GM06990 (cell line): ENCODE data around the gene GALNT9.

Source experiments
- DNase-seq: peaks from one replicate; pipeline ENCODE4 v3.0.0-alpha.2; 2011; ENCODE audit not compliant: insufficient read length; ENCODE audit errors: extremely low read depth
- H3K27me3 ChIP-seq: replicated peaks from 2 replicates; pipeline ENCODE4 v1.6.0; 2011; ENCODE audit warnings: low read length; ENCODE audit not compliant: control insufficient read depth, insufficient read depth
- H3K36me3 ChIP-seq: 2 replicates; pipeline ENCODE4 v1.5.1; 2011; ENCODE audit warnings: low read length; ENCODE audit not compliant: control insufficient read depth, insufficient read depth
- H3K4me3 ChIP-seq: replicated peaks from 2 replicates; pipeline ENCODE4 v1.5.1; 2011; ENCODE audit warnings: low read depth, mild to moderate bottlenecking, control low read depth, low read length
- CTCF ChIP-seq: IDR thresholded peaks from 2 replicates; pipeline ENCODE4 v1.5.1; 2011; ENCODE audit warnings: low read length, control low read depth, mild to moderate bottlenecking, inconsistent platforms; ENCODE audit not compliant: insufficient read depth, poor library complexity, severe bottlenecking

Gene GALNT9

GRCh38 chr12:132343294-132344004, 14.1 kb upstream of the GALNT9 start:
- H3K27me3 ChIP-seq: no peaks in the 10 kb centered on the region
- no peak overlapping the region for H3K4me3 ChIP-seq
- no peak for DNase-seq
- H3K36me3 ChIP-seq: no peaks in the 10 kb centered on the region
- TF ChIP-seq CTCF: no peak

- Histone ChIP-seq H3K4me3 (no peak overlapping the region), H3K36me3 (no peaks in the 10 kb centered on the region), H3K27me3 (no peaks in the 10 kb centered on the region)
- TF ChIP-seq CTCF: no peak
- no peak for DNase-seq
Observed at GRCh38 chr12:132342251-132343227, 13.2 kb upstream of the GALNT9 start.

- DNase-seq: no peak
- TF ChIP-seq CTCF: no peak
- no peaks in the 10 kb centered on the region for H3K27me3 ChIP-seq
- no peak overlapping the region for H3K4me3 ChIP-seq
- H3K36me3 ChIP-seq: no peaks in the 10 kb centered on the region
Observed at GRCh38 chr12:132341318-132342050, 12.1 kb upstream of the GALNT9 start.

- Histone ChIP-seq H3K4me3 (no peak overlapping the region), H3K36me3 (no peaks in the 10 kb centered on the region), H3K27me3 (no peaks in the 10 kb centered on the region)
- no peak for DNase-seq
- no peak for TF ChIP-seq CTCF
Observed at GRCh38 chr12:132340266-132341035, 11.1 kb upstream of the GALNT9 start.

- DNase-seq: no peak
- Histone ChIP-seq H3K4me3 (no peak overlapping the region), H3K36me3 (no peaks in the 10 kb centered on the region), H3K27me3 (no peaks in the 10 kb centered on the region)
- TF ChIP-seq CTCF: no peak
Observed at GRCh38 chr12:132339856-132340255, 10.5 kb upstream of the GALNT9 start.
